Astrocyte (in vitro differentiated cells and primary cell): ENCODE results near the gene RARB.

Source experiments
- CTCF ChIP-seq: IDR thresholded peaks from 2 replicates; pipeline ENCODE4 v1.5.1; 2011; ENCODE audit warnings: low read depth, mild to moderate bottlenecking, inconsistent platforms, low read length, moderate library complexity; ENCODE audit not compliant: insufficient read depth
- EZH2 ChIP-seq: IDR thresholded peaks from 2 replicates; pipeline ENCODE4 v1.6.1; 2012; ENCODE audit warnings: mild to moderate bottlenecking, low read length, inconsistent platforms; ENCODE audit not compliant: insufficient read depth

GRCh38 chr3:25462495-25462894 is 34.4 kb downstream of the RARB start:
- TF ChIP-seq CTCF (no peak), EZH2 (no peak)
